IPS-18a (cell line): ENCODE data around the gene RPS28.

Experiments used
- H3K27ac ChIP-seq: one replicate; pipeline ENCODE4 v1.5.1; 2013; ENCODE audit warnings: low read length
- H3K27me3 ChIP-seq: one replicate; pipeline ENCODE4 v1.6.1; 2013; ENCODE audit warnings: mild to moderate bottlenecking, low read length; ENCODE audit not compliant: control insufficient read depth, insufficient read depth
- H3K36me3 ChIP-seq: one replicate; pipeline ENCODE4 v1.6.1; 2013; ENCODE audit warnings: low read depth, low read length; ENCODE audit not compliant: control insufficient read depth
- H3K4me1 ChIP-seq: one replicate; pipeline ENCODE4 v1.6.1; 2013; ENCODE audit warnings: low read depth, low read length; ENCODE audit not compliant: control insufficient read depth
- H3K4me3 ChIP-seq: one replicate; pipeline ENCODE4 v1.5.1; 2013; ENCODE audit warnings: low read length
- H3K9ac ChIP-seq: one replicate; pipeline ENCODE4 v1.6.1; 2013; ENCODE audit warnings: mild to moderate bottlenecking, low read length, moderate library complexity
- H3K9me3 ChIP-seq: one replicate; pipeline ENCODE4 v1.6.1; 2013; ENCODE audit warnings: low read depth, low read length; ENCODE audit not compliant: control insufficient read depth

RPS28 gene

DNA sequence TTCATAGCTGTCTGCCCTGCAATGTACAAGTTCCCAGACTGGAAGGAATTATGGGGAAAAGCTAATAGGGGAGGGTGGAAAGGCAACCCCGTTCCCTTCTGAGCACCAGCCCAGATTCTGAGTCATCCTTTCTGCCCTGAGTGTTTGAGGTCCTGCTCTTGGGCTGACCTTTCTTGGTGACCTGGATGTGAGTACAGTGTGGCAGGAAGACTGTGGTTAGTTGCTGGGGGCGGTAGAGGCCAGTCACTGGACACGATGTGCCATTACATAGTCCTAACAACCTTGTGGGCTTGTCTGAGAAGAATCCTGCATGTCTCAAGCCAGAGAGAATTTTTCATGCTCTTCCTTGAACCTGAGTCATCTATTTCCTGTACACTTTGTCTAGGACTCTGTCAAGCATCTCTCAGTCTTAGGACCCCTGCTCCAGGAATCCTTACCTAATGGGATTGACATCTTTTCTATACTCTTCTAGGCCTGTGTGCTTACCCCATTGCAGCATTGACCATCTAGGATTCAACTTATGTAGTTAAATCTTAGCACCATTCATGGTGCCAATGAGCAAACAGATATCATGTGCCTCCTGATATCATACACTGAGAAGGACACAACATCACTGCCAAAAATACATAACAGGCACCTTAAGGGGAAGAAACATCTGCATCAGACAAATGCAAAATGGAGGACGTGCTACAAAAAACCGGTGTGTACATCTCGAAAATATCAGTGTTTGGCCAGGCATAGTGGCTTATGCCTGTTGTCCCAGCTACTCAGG lies 34.5 kb downstream of the RPS28 start:
- Histone ChIP-seq H3K4me1 (peaks cover 5% of the 10 kb centered on the region), H3K36me3 (no peaks in the 10 kb centered on the region), H3K27ac (no peak overlapping the region), H3K27me3 (no peaks in the 10 kb centered on the region), H3K9me3 (no peaks in the 10 kb centered on the region), H3K4me3 (no peak overlapping the region), H3K9ac (no peak overlapping the region)

GRCh38 chr19:8357007-8357521 lies 35.8 kb downstream of the RPS28 start:
- H3K27me3 ChIP-seq, result peaks cover 4% of the 10 kb centered on the region
- no peak overlapping the region for H3K9ac ChIP-seq
- no peaks in the 10 kb centered on the region for H3K36me3 ChIP-seq
- no peak overlapping the region for H3K4me3 ChIP-seq
- H3K9me3 ChIP-seq, result no peaks in the 10 kb centered on the region
- H3K27ac ChIP-seq, result no peak overlapping the region
- H3K4me1 ChIP-seq, result peaks cover 4% of the 10 kb centered on the region

GRCh38 chr19:8358948-8359347 lies 37.7 kb downstream of the RPS28 start:
- no peaks in the 10 kb centered on the region for H3K36me3 ChIP-seq
- H3K27ac ChIP-seq, result no peak overlapping the region
- no peak overlapping the region for H3K9ac ChIP-seq
- H3K4me3 ChIP-seq, result no peak overlapping the region
- no peaks in the 10 kb centered on the region for H3K9me3 ChIP-seq
- peaks cover 22% of the 10 kb centered on the region for H3K27me3 ChIP-seq
- no peaks in the 10 kb centered on the region for H3K4me1 ChIP-seq

DNA sequence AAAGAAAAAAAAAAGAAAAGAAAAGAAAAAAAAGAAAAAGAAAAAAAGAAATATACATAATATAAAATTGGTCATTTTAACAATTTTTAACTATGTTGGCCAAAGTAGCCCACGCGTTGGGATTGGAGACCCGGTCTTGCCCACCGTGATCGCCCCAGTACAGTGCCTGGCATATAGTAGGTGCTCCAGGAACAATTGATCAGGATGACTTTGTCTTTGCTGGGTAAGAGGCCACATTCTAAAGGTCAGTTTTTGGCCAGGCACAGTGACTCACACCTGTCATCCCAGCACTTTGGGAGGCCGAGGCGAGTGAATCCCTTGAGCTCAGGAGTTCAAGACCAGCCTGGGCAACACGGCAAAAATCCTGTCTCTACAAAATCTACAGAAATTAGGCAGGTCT lies 38.9 kb downstream of the RPS28 start:
- no peak overlapping the region for H3K9ac ChIP-seq
- no peaks in the 10 kb centered on the region for H3K36me3 ChIP-seq
- H3K4me1 ChIP-seq, result no peaks in the 10 kb centered on the region
- H3K27ac ChIP-seq, result no peak overlapping the region
- no peak overlapping the region for H3K4me3 ChIP-seq
- H3K9me3 ChIP-seq, result no peaks in the 10 kb centered on the region
- H3K27me3 ChIP-seq, result peaks cover 33% of the 10 kb centered on the region

DNA sequence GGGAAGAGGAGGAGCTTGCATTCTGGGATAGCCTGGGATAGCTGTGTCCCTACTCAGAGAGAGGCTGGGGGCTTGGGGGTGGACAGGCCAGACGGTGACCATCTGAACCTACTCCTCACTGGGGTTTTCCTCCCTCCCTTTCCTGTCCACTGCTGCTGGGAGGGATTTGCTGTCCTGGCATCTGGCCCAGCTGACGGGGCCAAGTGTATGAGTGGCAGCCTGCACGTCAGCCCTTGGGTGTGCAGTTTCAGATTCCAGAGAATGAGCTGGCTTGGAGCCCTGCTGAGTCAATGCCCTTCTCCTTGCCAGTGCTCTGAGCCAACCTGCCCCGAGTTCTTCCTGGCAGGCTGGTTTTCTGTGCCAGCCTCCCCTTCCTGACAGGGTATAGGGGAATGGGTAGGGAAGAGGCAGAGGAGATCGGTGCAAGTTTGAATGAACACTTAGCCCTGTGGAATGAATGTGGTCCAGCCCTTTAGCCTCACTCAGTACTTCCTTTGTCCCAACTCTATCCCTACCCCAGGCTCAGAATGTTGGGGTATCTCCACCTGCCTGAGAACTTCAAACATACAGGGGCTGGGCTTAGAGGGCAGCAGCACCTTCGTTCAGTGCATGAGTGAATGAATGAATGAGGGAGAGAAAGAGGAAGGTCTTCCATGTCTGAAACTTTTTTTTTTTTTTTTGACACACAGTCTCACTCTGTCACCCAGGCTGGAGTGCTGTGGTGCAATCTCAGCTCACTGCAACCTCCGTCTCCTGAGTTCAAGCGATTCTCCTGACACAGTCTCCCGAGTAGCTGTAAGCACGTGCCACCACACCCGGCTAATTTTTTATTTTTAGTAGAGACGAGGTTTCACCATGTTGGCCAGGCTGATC lies 40.9 kb downstream of the RPS28 start:
- H3K4me3 ChIP-seq, result no peak overlapping the region
- no peaks in the 10 kb centered on the region for H3K36me3 ChIP-seq
- H3K9me3 ChIP-seq, result no peaks in the 10 kb centered on the region
- no peak overlapping the region for H3K27ac ChIP-seq
- H3K27me3 ChIP-seq, result peaks cover 52% of the 10 kb centered on the region
- no peak overlapping the region for H3K9ac ChIP-seq
- peaks cover 4% of the 10 kb centered on the region for H3K4me1 ChIP-seq

DNA sequence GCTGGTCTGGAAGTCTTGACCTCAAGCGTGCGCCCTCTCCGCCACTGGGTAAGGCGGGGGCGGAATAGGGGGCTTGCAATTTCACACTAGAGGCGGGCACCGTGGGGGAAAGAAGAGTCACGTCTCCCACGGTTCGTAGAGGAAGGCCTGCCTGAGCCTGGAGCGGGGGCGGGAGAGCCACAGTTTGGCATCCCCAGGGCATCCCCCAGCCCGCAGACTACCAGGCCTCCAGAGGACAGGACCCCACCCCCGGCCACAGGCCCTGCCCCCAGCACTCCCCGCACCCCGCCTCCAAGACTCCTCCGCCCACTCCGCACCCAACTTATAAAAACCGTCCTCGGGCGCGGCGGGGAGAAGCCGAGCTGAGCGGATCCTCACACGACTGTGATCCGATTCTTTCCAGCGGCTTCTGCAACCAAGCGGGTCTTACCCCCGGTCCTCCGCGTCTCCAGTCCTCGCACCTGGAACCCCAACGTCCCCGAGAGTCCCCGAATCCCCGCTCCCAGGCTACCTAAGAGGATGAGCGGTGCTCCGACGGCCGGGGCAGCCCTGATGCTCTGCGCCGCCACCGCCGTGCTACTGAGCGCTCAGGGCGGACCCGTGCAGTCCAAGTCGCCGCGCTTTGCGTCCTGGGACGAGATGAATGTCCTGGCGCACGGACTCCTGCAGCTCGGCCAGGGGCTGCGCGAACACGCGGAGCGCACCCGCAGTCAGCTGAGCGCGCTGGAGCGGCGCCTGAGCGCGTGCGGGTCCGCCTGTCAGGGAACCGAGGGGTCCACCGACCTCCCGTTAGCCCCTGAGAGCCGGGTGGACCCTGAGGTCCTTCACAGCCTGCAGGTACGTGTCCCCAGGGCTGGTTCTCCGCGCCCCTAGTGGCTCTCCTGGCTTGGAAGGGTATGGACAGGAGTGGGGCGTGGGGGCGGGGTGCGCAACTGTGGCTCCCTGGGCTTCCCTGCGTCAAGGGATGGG lies 42.8 kb downstream of the RPS28 start, which contains the start of gene ANGPTL4:
Gene ANGPTL4, plus strand, starts transcription at position 353 of the 969 bp plus-strand sequence. Its CDS starts 167 bp downstream, at position 520.
- peaks cover 52% of the 10 kb centered on the region for H3K27me3 ChIP-seq
- no peaks in the 10 kb centered on the region for H3K36me3 ChIP-seq
- peak within 1 kb of the TSS; percentile 42 for H3K9ac ChIP-seq
- peak within 1 kb of the TSS; percentile 59 for H3K4me3 ChIP-seq
- peaks cover 5% of the 10 kb centered on the region for H3K4me1 ChIP-seq
- H3K27ac ChIP-seq, result no peak within 1 kb of the TSS
- H3K9me3 ChIP-seq, result no peaks in the 10 kb centered on the region

DNA sequence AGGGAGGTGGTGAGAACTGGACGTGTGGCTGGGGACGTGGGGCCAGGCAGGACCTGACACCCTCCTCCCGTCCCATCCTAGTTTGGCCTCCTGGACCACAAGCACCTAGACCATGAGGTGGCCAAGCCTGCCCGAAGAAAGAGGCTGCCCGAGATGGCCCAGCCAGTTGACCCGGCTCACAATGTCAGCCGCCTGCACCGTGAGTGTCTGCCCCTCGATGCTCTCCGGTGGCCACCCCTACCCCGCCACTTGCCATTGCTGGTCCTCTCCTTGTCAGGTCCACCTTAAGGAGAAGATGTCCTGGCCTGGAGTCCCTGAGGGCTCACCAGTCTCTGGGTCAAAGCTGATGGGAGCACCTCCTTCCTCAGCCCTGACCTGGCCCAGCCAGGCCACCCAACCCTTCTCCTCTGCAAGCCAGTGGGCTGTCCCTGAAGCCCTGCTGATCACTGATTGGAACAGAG lies 44.9 kb downstream of the RPS28 start:
- Histone ChIP-seq H3K9ac (no peak overlapping the region), H3K27me3 (peaks cover 52% of the 10 kb centered on the region), H3K27ac (no peak overlapping the region), H3K4me1 (peaks cover 5% of the 10 kb centered on the region), H3K9me3 (no peaks in the 10 kb centered on the region), H3K4me3 (no peak overlapping the region), H3K36me3 (no peaks in the 10 kb centered on the region)

DNA sequence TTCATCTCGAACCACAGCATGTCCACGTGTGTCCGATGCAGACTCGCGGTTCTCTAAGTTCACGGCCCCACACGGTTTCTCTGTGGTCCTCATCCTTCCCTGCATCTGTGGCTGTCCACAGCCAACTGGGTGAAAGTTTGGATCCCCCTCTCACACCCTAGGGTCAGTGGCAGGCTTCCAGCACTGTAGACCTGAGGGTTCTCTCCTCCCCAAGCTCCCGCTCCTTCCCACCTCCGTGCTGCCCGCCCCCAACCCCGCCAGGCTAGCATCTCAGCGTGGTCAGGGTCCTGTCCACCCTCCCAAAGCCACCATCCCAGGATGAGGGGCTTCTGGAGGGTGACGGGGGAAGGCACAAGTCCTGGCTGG lies 45.6 kb downstream of the RPS28 start:
- Histone ChIP-seq H3K9ac (no peak overlapping the region), H3K4me3 (peak overlapping the region; percentile 15), H3K9me3 (no peaks in the 10 kb centered on the region), H3K4me1 (peaks cover 5% of the 10 kb centered on the region), H3K36me3 (no peaks in the 10 kb centered on the region), H3K27ac (no peak overlapping the region), H3K27me3 (peaks cover 49% of the 10 kb centered on the region)

- no peak overlapping the region for H3K27ac ChIP-seq
- H3K4me1 ChIP-seq, result peaks cover 5% of the 10 kb centered on the region
- peaks cover 44% of the 10 kb centered on the region for H3K27me3 ChIP-seq
- H3K9ac ChIP-seq, result no peak overlapping the region
- H3K4me3 ChIP-seq, result peak overlapping the region; percentile 15
- no peaks in the 10 kb centered on the region for H3K36me3 ChIP-seq
- H3K9me3 ChIP-seq, result no peaks in the 10 kb centered on the region
These were observed 46.2 kb downstream of the RPS28 start for GRCh38 chr19:8367327-8368001.

DNA sequence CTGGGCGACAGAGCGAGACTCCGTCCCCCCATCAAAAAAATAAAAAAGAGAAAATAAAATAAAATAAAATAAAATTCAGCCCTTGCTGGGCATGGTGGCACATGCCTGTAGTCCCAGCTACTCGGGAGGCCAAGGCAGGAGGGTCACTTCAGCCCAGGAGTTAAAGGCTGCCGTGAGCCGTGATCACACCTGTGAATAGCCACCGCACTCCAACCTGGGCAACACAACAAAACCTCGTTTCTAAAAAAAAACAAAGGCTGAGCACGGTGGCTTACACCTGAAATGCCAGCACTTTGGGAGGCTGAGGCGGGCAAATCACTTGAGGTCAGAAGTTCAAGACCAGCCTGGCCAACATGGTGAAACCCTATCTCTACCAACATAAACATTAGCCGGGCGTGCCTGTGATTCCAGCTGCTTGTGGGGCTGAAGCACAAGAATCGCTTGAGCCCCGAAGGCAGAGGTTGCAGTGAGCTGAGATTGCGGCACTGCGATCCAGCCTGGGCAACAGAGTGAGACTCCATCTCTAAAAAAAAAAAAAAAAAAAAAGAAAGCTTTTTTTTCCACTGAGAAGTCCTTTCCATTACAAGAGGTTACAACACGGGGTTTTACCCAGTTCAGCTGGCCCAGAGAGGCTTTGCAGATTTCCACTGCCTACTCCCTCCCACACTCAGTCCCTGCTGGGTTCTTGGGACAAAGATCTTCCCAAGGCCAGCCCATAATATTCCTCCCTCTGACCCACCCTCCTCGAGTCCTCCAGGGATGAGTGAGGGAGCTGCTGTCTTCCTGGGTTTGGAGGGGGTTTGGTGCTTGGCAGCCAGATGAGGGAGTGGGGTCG lies 49.1 kb downstream of the RPS28 start:
- no peak overlapping the region for H3K27ac ChIP-seq
- peaks cover 17% of the 10 kb centered on the region for H3K27me3 ChIP-seq
- H3K4me1 ChIP-seq, result peaks cover 5% of the 10 kb centered on the region
- no peak overlapping the region for H3K4me3 ChIP-seq
- H3K36me3 ChIP-seq, result no peaks in the 10 kb centered on the region
- H3K9me3 ChIP-seq, result no peaks in the 10 kb centered on the region
- H3K9ac ChIP-seq, result no peak overlapping the region
